GM23248 (cell line): ENCODE results near the gene MRPS17. TPM values are rescaled to one million over a fixed set of nuclear protein-coding genes. Genes with fewer than 3 reads are reported as not detected.
A peak's percentile ranks its signal among the peaks of the same experiment; 100 is the strongest.

Source experiments
- DNase-seq: peaks from one replicate; pipeline ENCODE4 v3.0.0-alpha.2; 2015
- H2AFZ ChIP-seq: fragments of 200-600 bp; sonication (generic); 2 replicates; pipeline ENCODE4 v1.6.1; 2016; ENCODE audit warnings: antibody characterized with exemption
- H3F3A ChIP-seq: fragments of 200-600 bp; sonication (generic); 2 replicates; pipeline ENCODE4 v1.6.1; 2016; ENCODE audit warnings: mild to moderate bottlenecking, antibody characterized with exemption, mixed run types; ENCODE audit not compliant: insufficient read depth
- H3K27ac ChIP-seq: fragments of 200-600 bp; sonication (generic); 2 replicates; pipeline ENCODE4 v1.5.1; 2016; ENCODE audit warnings: mild to moderate bottlenecking
- H3K27me3 ChIP-seq: fragments of 200-600 bp; sonication (generic); replicated peaks from 2 replicates; pipeline ENCODE4 v1.6.1; 2016; ENCODE audit warnings: mild to moderate bottlenecking; ENCODE audit not compliant: insufficient read depth
- H3K36me3 ChIP-seq: fragments of 200-600 bp; sonication (generic); 2 replicates; pipeline ENCODE4 v1.6.1; 2016; ENCODE audit warnings: low read depth, mild to moderate bottlenecking
- H3K4me1 ChIP-seq: fragments of 200-600 bp; sonication (generic); 2 replicates; pipeline ENCODE4 v1.6.1; 2016; ENCODE audit warnings: mild to moderate bottlenecking; ENCODE audit not compliant: insufficient read depth
- H3K4me2 ChIP-seq: fragments of 200-600 bp; sonication (generic); one replicate; pipeline ENCODE4 v1.6.1; 2016; ENCODE audit warnings: mild to moderate bottlenecking; ENCODE audit not compliant: unreplicated experiment
- H3K4me3 ChIP-seq: fragments of 200-600 bp; sonication (generic); 2 replicates; pipeline ENCODE4 v1.5.1; 2016; ENCODE audit warnings: mild to moderate bottlenecking
- H3K79me2 ChIP-seq: fragments of 200-600 bp; sonication (generic); 2 replicates; pipeline ENCODE4 v1.6.1; 2016; ENCODE audit warnings: mild to moderate bottlenecking; ENCODE audit not compliant: insufficient read depth
- H3K9ac ChIP-seq: fragments of 200-600 bp; sonication (generic); 2 replicates; pipeline ENCODE4 v1.6.1; 2016; ENCODE audit warnings: mild to moderate bottlenecking
- H3K9me2 ChIP-seq: fragments of 200-600 bp; sonication (generic); 2 replicates; pipeline ENCODE4 v1.6.1; 2016; ENCODE audit warnings: mixed run types, mild to moderate bottlenecking, moderate library complexity; ENCODE audit not compliant: insufficient read depth
- H3K9me3 ChIP-seq: fragments of 200-600 bp; sonication (generic); one replicate; pipeline ENCODE4 v1.6.1; 2017; ENCODE audit warnings: low read depth
- H4K20me1 ChIP-seq: fragments of 200-600 bp; sonication (generic); 2 replicates; pipeline ENCODE4 v1.6.0; 2016; ENCODE audit not compliant: insufficient read depth
- EZH2 ChIP-seq: fragments of 200-600 bp; sonication (generic); IDR thresholded peaks from 2 replicates; pipeline ENCODE4 v1.6.1; 2018; ENCODE audit warnings: antibody characterized with exemption, mild to moderate bottlenecking; ENCODE audit not compliant: insufficient read depth, poor library complexity, severe bottlenecking
- EZH2phosphoT487 ChIP-seq: fragments of 200-600 bp; sonication (generic); IDR thresholded peaks from 2 replicates; pipeline ENCODE4 v1.6.1; 2018; ENCODE audit warnings: antibody characterized with exemption, moderate library complexity, mild to moderate bottlenecking, low read depth; ENCODE audit not compliant: insufficient read depth
- WGBS, 2 experiments: methylation state at CpG; one replicate each; pipeline ENCODE4 v1.1.6; 2015 to 2017; ENCODE audit warnings: low lambda C conversion rate in 2 of 2, low coverage in 1 of 2; ENCODE audit errors: missing lambda C conversion rate in 2 of 2; 5-methylcytosine and 5-hydroxymethylcytosine counted together
- in situ Hi-C: fragments of 300-500 bp; cut with MboI; formaldehyde crosslinking; loops from 2 replicates; pipeline ENCODE4 v1.15.0; 2020
- polyA plus RNA-seq: library from polyadenylated mRNA; unstranded; fragments of >200 nt; fragmentation: Nextera tagmentation; extraction: Ambion mirVana; gene quantifications from 2 replicates; pipeline ENCODE4 v1.2.1, GENCODE V29; 2016
- total RNA-seq: library from RNA; depleted of rRNA; stranded (reverse); fragments of >200 nt; shearing (Covaris generic); gene quantifications from 2 replicates; pipeline ENCODE4 v1.2.3, GENCODE V29; 2014

Gene MRPS17
- total and polyA plus RNA-seq, 2 experiments from 2014 or later, result 10.3 to 22.2 TPM

- Histone ChIP-seq H2AFZ (no peak overlapping the region), H3K27ac (no peak overlapping the region), H3K4me1 (peaks cover 5% of the 10 kb centered on the region; the same call in 1 of the 2 replicates), H3F3A (no peaks in the 10 kb centered on the region), H3K36me3 (peaks cover 24% of the 10 kb centered on the region), H3K4me3 (no peak overlapping the region), H4K20me1 (no peaks in the 10 kb centered on the region; the same call in 1 of the 2 replicates), H3K4me2 (no peak overlapping the region), H3K9me3 (no peaks in the 10 kb centered on the region), H3K9ac (no peak overlapping the region), H3K9me2 (no peaks in the 10 kb centered on the region), H3K79me2 (peaks cover 54% of the 10 kb centered on the region), H3K27me3 (no peaks in the 10 kb centered on the region)
- TF ChIP-seq EZH2, result no peak
- no peak for TF ChIP-seq EZH2phosphoT487
- in situ Hi-C loops, result no loop called here
- 75 to 77% methylated on average over 7 of the region's 7 CpGs for WGBS, 2 experiments
- DNase-seq, result no peak
These were observed 24.4 kb downstream of the MRPS17 start for GRCh38 chr7:55975988-55976633.

GRCh38 chr7:55977831-55978230, 26.2 kb downstream of the MRPS17 start:
- Histone ChIP-seq H3K27me3 (no peaks in the 10 kb centered on the region), H2AFZ (no peak overlapping the region), H3K4me1 (peaks cover 5% of the 10 kb centered on the region; the same call in 1 of the 2 replicates), H4K20me1 (no peaks in the 10 kb centered on the region; the same call in 1 of the 2 replicates), H3F3A (no peaks in the 10 kb centered on the region), H3K4me2 (no peak overlapping the region), H3K9ac (no peak overlapping the region), H3K9me2 (no peaks in the 10 kb centered on the region), H3K27ac (no peak overlapping the region), H3K9me3 (no peaks in the 10 kb centered on the region), H3K79me2 (peaks cover 37% of the 10 kb centered on the region), H3K36me3 (peaks cover 37% of the 10 kb centered on the region), H3K4me3 (no peak overlapping the region)
- TF ChIP-seq EZH2 (no peak), EZH2phosphoT487 (no peak)
- 72 to 79% methylated on average over 4 of the region's 4 CpGs for whole genome bisulfite sequencing, 2 experiments
- in situ Hi-C loops, result no loop called here
- DNase-seq, result peak; percentile 48

- Histone ChIP-seq H3K9me3 (no peaks in the 10 kb centered on the region), H4K20me1 (no peaks in the 10 kb centered on the region; the same call in 1 of the 2 replicates), H3K27ac (no peak overlapping the region), H3K4me1 (peaks cover 5% of the 10 kb centered on the region; the same call in 1 of the 2 replicates), H3K9me2 (no peaks in the 10 kb centered on the region), H3K9ac (no peak overlapping the region), H3F3A (no peaks in the 10 kb centered on the region), H3K36me3 (peaks cover 57% of the 10 kb centered on the region), H3K4me2 (no peak overlapping the region), H3K27me3 (no peaks in the 10 kb centered on the region), H2AFZ (no peak overlapping the region), H3K4me3 (no peak overlapping the region), H3K79me2 (peaks cover 18% of the 10 kb centered on the region)
- 86 to 88% methylated on average over 3 of the region's 3 CpGs for WGBS, 2 experiments
- in situ Hi-C loops, result no loop called here
- DNase-seq, result no peak
- no peak for TF ChIP-seq EZH2phosphoT487
- TF ChIP-seq EZH2, result no peak
These were observed 28.6 kb downstream of the MRPS17 start for GRCh38 chr7:55980266-55980665.

GRCh38 chr7:55983537-55983936, 31.9 kb downstream of the MRPS17 start:
- Histone ChIP-seq H3K79me2 (no peaks in the 10 kb centered on the region), H3K36me3 (peaks cover 56% of the 10 kb centered on the region), H3K4me3 (no peak overlapping the region), H2AFZ (no peak overlapping the region), H3K27ac (no peak overlapping the region), H3K9me2 (no peaks in the 10 kb centered on the region), H3K9me3 (no peaks in the 10 kb centered on the region), H3K4me2 (no peak overlapping the region), H3K9ac (no peak overlapping the region), H3F3A (no peaks in the 10 kb centered on the region), H3K4me1 (no peaks in the 10 kb centered on the region), H4K20me1 (no peaks in the 10 kb centered on the region), H3K27me3 (no peaks in the 10 kb centered on the region)
- 97 to 100% methylated on average over 3 of the region's 3 CpGs for WGBS, 2 experiments
- in situ Hi-C loops, result no loop called here
- DNase-seq, result no peak
- TF ChIP-seq EZH2, result no peak
- TF ChIP-seq EZH2phosphoT487, result no peak

DNA sequence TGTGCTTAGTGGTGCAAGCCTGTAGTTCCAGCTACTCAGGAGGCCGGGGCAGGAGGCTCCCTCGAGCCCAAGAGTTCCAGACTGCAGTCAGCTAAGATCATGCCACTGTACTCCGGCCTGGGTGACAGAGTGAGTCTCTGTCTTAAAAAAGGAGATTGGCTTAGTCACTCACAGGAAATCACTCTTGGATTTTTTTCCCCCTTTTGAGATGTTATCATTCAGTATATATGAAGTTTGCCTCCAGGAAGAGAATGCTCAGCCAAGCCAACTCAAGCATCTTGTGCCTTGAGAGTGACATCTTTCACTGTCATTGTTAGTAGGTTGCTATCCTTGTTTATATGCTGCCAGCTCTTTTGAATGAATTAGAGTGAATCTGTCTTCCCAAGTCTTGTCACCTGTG, 40.7 kb downstream of the MRPS17 start:
- Histone ChIP-seq H4K20me1 (no peaks in the 10 kb centered on the region), H3K4me2 (no peak overlapping the region), H3K36me3 (0 out of 2 replicates have a peak, but pooled peaks cover under 1% of the 10 kb centered on the region), H3K4me3 (no peak overlapping the region), H2AFZ (no peak overlapping the region), H3F3A (no peaks in the 10 kb centered on the region), H3K4me1 (no peaks in the 10 kb centered on the region), H3K9ac (no peak overlapping the region), H3K9me2 (no peaks in the 10 kb centered on the region), H3K27me3 (no peaks in the 10 kb centered on the region), H3K9me3 (no peaks in the 10 kb centered on the region), H3K79me2 (no peaks in the 10 kb centered on the region), H3K27ac (no peak overlapping the region)
- 90 to 97% methylated on average over 3 of the region's 3 CpGs for whole genome bisulfite sequencing, 2 experiments
- DNase-seq, result peak; percentile 4
- TF ChIP-seq EZH2phosphoT487, result no peak
- TF ChIP-seq EZH2, result no peak
- in situ Hi-C loops, result no loop called here
